Measurements from ENCODE around the gene FAM107B. TPM values are rescaled to one million over a fixed set of nuclear protein-coding genes. Genes with fewer than 3 reads are reported as not detected.

Gene FAM107B
- 12.2 TPM for polyA plus RNA-seq (2013, experiment 1 of 2)
- polyA plus RNA-seq (2013, experiment 2 of 2) = 12.0 TPM

- Histone ChIP-seq H3K14ac (ENCODE audit: low read length in 2 of 2) (no peak within 1 kb of the TSS), H3K4me3 (ENCODE audit: insufficient read depth in 1 of 2, low read depth in 1 of 2, low read length in 2 of 2) (no peak within 1 kb of the TSS), H2AFZ (ENCODE audit: low read depth, low read length) (no peak within 1 kb of the TSS), H3K18ac (ENCODE audit: low read depth in 1 of 2, low read length in 2 of 2) (no peak within 1 kb of the TSS), H2BK12ac (ENCODE audit: low read length in 2 of 2) (no peak within 1 kb of the TSS), H3K23ac (ENCODE audit: low read length in 2 of 2) (no peak within 1 kb of the TSS), H3K9me3 (ENCODE audit: control insufficient read depth, low read length) (no peaks in the 10 kb centered on the region), H2BK5ac (ENCODE audit: low read depth, low read length, poor library complexity, severe bottlenecking) (no peak within 1 kb of the TSS), H2BK15ac (ENCODE audit: low read depth, poor library complexity, severe bottlenecking) (no peak within 1 kb of the TSS), H3K27ac (ENCODE audit: low read length, poor library complexity, severe bottlenecking) (no peak within 1 kb of the TSS), H2BK120ac (ENCODE audit: low read depth, low read length) (no peak within 1 kb of the TSS), H4K91ac (ENCODE audit: low read length) (no peak within 1 kb of the TSS), H3K79me1 (replicated peaks; ENCODE audit: low read length, poor library complexity, severe bottlenecking) (no peaks in the 10 kb centered on the region), H3K4me1 (ENCODE audit: control insufficient read depth, insufficient read depth, low read depth, low read length) (peaks cover 7% of the 10 kb centered on the region), H3K36me3 (ENCODE audit: control insufficient read depth in 1 of 2, insufficient read depth in 2 of 2, low read depth in 1 of 2, low read length in 2 of 2) (no peaks in the 10 kb centered on the region), H3K9ac (ENCODE audit: low read length) (no peak within 1 kb of the TSS), H3K27me3 (ENCODE audit: control insufficient read depth in 1 of 2, insufficient read depth in 1 of 2, low read length in 2 of 2) (no peaks in the 10 kb centered on the region), H2AK5ac (ENCODE audit: low read length, severe bottlenecking) (no peak within 1 kb of the TSS), H3K4ac (ENCODE audit: low read depth in 1 of 2, low read length in 2 of 2) (no peak within 1 kb of the TSS), H4K8ac (ENCODE audit: low read length) (no peak within 1 kb of the TSS), H3K4me2 (ENCODE audit: low read length, poor library complexity, severe bottlenecking) (no peak within 1 kb of the TSS)
- WGBS = 95% methylated on average over 8 of the region's 8 CpGs
- DNase-seq = no peak
These were observed at the start of gene FAM107B for GRCh38 chr10:14774797-14775196. FAM107B (minus strand) TSS chr10:14774897; CDS start chr10:14774663, 234 bp downstream.

- no peaks in the 10 kb centered on the region for H3K36me3 ChIP-seq (ENCODE audit: control insufficient read depth in 1 of 2, insufficient read depth in 2 of 2, low read depth in 1 of 2, low read length in 2 of 2)
- no peak overlapping the region for H2AK5ac ChIP-seq (ENCODE audit: low read length, severe bottlenecking)
- H3K9me3 ChIP-seq (ENCODE audit: control insufficient read depth, low read length) = no peaks in the 10 kb centered on the region
- no peak overlapping the region for H3K4me2 ChIP-seq (ENCODE audit: low read length, poor library complexity, severe bottlenecking)
- H3K23ac ChIP-seq (ENCODE audit: low read length in 2 of 2) = no peak overlapping the region
- H3K27ac ChIP-seq (ENCODE audit: low read length, poor library complexity, severe bottlenecking) = no peak overlapping the region
- no peak overlapping the region for H2BK5ac ChIP-seq (ENCODE audit: low read depth, low read length, poor library complexity, severe bottlenecking)
- peaks cover 0 to 7% of the 10 kb centered on the region in 2 experiments for H3K27me3 ChIP-seq (ENCODE audit: control insufficient read depth in 1 of 2, insufficient read depth in 1 of 2, low read length in 2 of 2)
- H2BK15ac ChIP-seq (ENCODE audit: low read depth, poor library complexity, severe bottlenecking) = no peak overlapping the region
- H4K91ac ChIP-seq (ENCODE audit: low read length) = no peak overlapping the region
- no peak overlapping the region for H3K9ac ChIP-seq (ENCODE audit: low read length)
- no peak for DNase-seq
- H4K8ac ChIP-seq (ENCODE audit: low read length) = no peak overlapping the region
- H3K14ac ChIP-seq (ENCODE audit: low read length in 2 of 2) = no peak overlapping the region
- no peak overlapping the region for H3K4ac ChIP-seq (ENCODE audit: low read depth in 1 of 2, low read length in 2 of 2)
- H2BK120ac ChIP-seq (ENCODE audit: low read depth, low read length) = no peak overlapping the region
- no peak overlapping the region for H3K18ac ChIP-seq (ENCODE audit: low read depth in 1 of 2, low read length in 2 of 2)
- WGBS = 98% methylated on average over 3 of the region's 3 CpGs
- no peak overlapping the region for H3K4me3 ChIP-seq (ENCODE audit: insufficient read depth in 1 of 2, low read depth in 1 of 2, low read length in 2 of 2)
- no peaks in the 10 kb centered on the region for H3K4me1 ChIP-seq (ENCODE audit: control insufficient read depth, insufficient read depth, low read depth, low read length)
- no peaks in the 10 kb centered on the region for H3K79me1 ChIP-seq (replicated peaks; ENCODE audit: low read length, poor library complexity, severe bottlenecking)
- no peak overlapping the region for H2BK12ac ChIP-seq (ENCODE audit: low read length in 2 of 2)
- no peak overlapping the region for H2AFZ ChIP-seq (ENCODE audit: low read depth, low read length)
These were observed 49.3 kb upstream of the FAM107B start for GRCh38 chr10:14823966-14824365.

- Histone ChIP-seq H3K18ac (ENCODE audit: low read depth in 1 of 2, low read length in 2 of 2) (no peak overlapping the region), H2AFZ (ENCODE audit: low read depth, low read length) (no peak overlapping the region), H3K4ac (ENCODE audit: low read depth in 1 of 2, low read length in 2 of 2) (no peak overlapping the region), H3K23ac (ENCODE audit: low read length in 2 of 2) (no peak overlapping the region), H4K91ac (ENCODE audit: low read length) (no peak overlapping the region), H3K14ac (ENCODE audit: low read length in 2 of 2) (no peak overlapping the region), H3K4me3 (ENCODE audit: insufficient read depth in 1 of 2, low read depth in 1 of 2, low read length in 2 of 2) (no peak overlapping the region), H3K79me1 (replicated peaks; ENCODE audit: low read length, poor library complexity, severe bottlenecking) (no peaks in the 10 kb centered on the region), H2BK12ac (ENCODE audit: low read length in 2 of 2) (no peak overlapping the region), H3K4me2 (ENCODE audit: low read length, poor library complexity, severe bottlenecking) (no peak overlapping the region), H2AK5ac (ENCODE audit: low read length, severe bottlenecking) (no peak overlapping the region), H3K9ac (ENCODE audit: low read length) (peak overlapping the region; percentile 64), H3K9me3 (ENCODE audit: control insufficient read depth, low read length) (no peaks in the 10 kb centered on the region), H2BK5ac (ENCODE audit: low read depth, low read length, poor library complexity, severe bottlenecking) (no peak overlapping the region), H3K27ac (ENCODE audit: low read length, poor library complexity, severe bottlenecking) (no peak overlapping the region), H3K36me3 (ENCODE audit: control insufficient read depth in 1 of 2, insufficient read depth in 2 of 2, low read depth in 1 of 2, low read length in 2 of 2) (no peaks in the 10 kb centered on the region), H3K27me3 (ENCODE audit: control insufficient read depth in 1 of 2, insufficient read depth in 1 of 2, low read length in 2 of 2) (peaks cover 0 to 7% of the 10 kb centered on the region in 2 experiments), H2BK120ac (ENCODE audit: low read depth, low read length) (no peak overlapping the region), H4K8ac (ENCODE audit: low read length) (no peak overlapping the region), H2BK15ac (ENCODE audit: low read depth, poor library complexity, severe bottlenecking) (no peak overlapping the region), H3K4me1 (ENCODE audit: control insufficient read depth, insufficient read depth, low read depth, low read length) (no peaks in the 10 kb centered on the region)
- 100% methylated on average over 1 of the region's 3 CpGs for WGBS
- DNase-seq = peak; percentile 48
These were observed 48.4 kb upstream of the FAM107B start for GRCh38 chr10:14822879-14823755.

GRCh38 chr10:14821635-14822375 lies 47.1 kb upstream of the FAM107B start:
- Histone ChIP-seq H3K27me3 (ENCODE audit: control insufficient read depth in 1 of 2, insufficient read depth in 1 of 2, low read length in 2 of 2) (peaks cover 0 to 7% of the 10 kb centered on the region in 2 experiments), H4K91ac (ENCODE audit: low read length) (no peak overlapping the region), H2AFZ (ENCODE audit: low read depth, low read length) (no peak overlapping the region), H3K27ac (ENCODE audit: low read length, poor library complexity, severe bottlenecking) (no peak overlapping the region), H3K23ac (ENCODE audit: low read length in 2 of 2) (no peak overlapping the region), H3K18ac (ENCODE audit: low read depth in 1 of 2, low read length in 2 of 2) (no peak overlapping the region), H2BK5ac (ENCODE audit: low read depth, low read length, poor library complexity, severe bottlenecking) (no peak overlapping the region), H3K4me2 (ENCODE audit: low read length, poor library complexity, severe bottlenecking) (no peak overlapping the region), H3K9me3 (ENCODE audit: control insufficient read depth, low read length) (no peaks in the 10 kb centered on the region), H3K4me3 (ENCODE audit: insufficient read depth in 1 of 2, low read depth in 1 of 2, low read length in 2 of 2) (no peak overlapping the region), H3K14ac (ENCODE audit: low read length in 2 of 2) (no peak overlapping the region), H2AK5ac (ENCODE audit: low read length, severe bottlenecking) (no peak overlapping the region), H2BK12ac (ENCODE audit: low read length in 2 of 2) (no peak overlapping the region), H2BK120ac (ENCODE audit: low read depth, low read length) (no peak overlapping the region), H2BK15ac (ENCODE audit: low read depth, poor library complexity, severe bottlenecking) (no peak overlapping the region), H4K8ac (ENCODE audit: low read length) (no peak overlapping the region), H3K4ac (ENCODE audit: low read depth in 1 of 2, low read length in 2 of 2) (no peak overlapping the region), H3K4me1 (ENCODE audit: control insufficient read depth, insufficient read depth, low read depth, low read length) (no peaks in the 10 kb centered on the region), H3K79me1 (replicated peaks; ENCODE audit: low read length, poor library complexity, severe bottlenecking) (no peaks in the 10 kb centered on the region), H3K36me3 (ENCODE audit: control insufficient read depth in 1 of 2, insufficient read depth in 2 of 2, low read depth in 1 of 2, low read length in 2 of 2) (no peaks in the 10 kb centered on the region), H3K9ac (ENCODE audit: low read length) (no peak overlapping the region)
- 98% methylated on average over 6 of the region's 6 CpGs for WGBS
- no peak for DNase-seq

Measured in mesenchymal stem cell (in vitro differentiated cells and primary cell).